ENCODE data around the gene ZNF385B. TPM values are rescaled to one million over a fixed set of nuclear protein-coding genes. Genes with fewer than 3 reads are reported as not detected.
"Not testable (repeated sequence)": the region's sequence is repeated elsewhere in the genome, so short reads cannot be mapped to it uniquely, and the experiment has no call there.

Gene ZNF385B
- total RNA-seq, 1 experiment from 2014 or later: 0.28 TPM

GRCh38 chr2:179460181-179460929 is 401.1 kb downstream of the ZNF385B start:
- CTCF ChIA-PET: no interaction called here

GRCh38 chr2:179458113-179458512 is 403.3 kb downstream of the ZNF385B start:
- H3K36me3 ChIP-seq (ENCODE audit: control insufficient read depth, insufficient read depth, low read length); POLR2A ChIA-PET; DNase-seq (ENCODE audit: low read depth, low spot score); BruUV-seq (replicated peaks); H3K27ac ChIP-seq (ENCODE audit: low read length); H3K27me3 ChIP-seq (ENCODE audit: control insufficient read depth, insufficient read depth, low read length); in situ Hi-C loops (cut with HindIII; ENCODE audit: low pct_unique_long_range_greater_than_20kb, low sequenced_read_pairs); intact Hi-C loops (cut with micrococcal nuclease; ENCODE audit: unreplicated experiment); H3K9me3 ChIP-seq (ENCODE audit: control insufficient read depth, insufficient read depth, low read depth, low read length); ATAC-seq; H3K4me3 ChIP-seq (ENCODE audit: low read depth in 2 of 2, low read length in 2 of 2); H3K4me1 ChIP-seq (ENCODE audit: control insufficient read depth, insufficient read depth, low read length); CTCF ChIA-PET: not testable (repeated sequence)

More at GRCh38 chr2:179460181-179460929, 401.1 kb downstream of the ZNF385B start:
- TF ChIP-seq POLR2AphosphoS5 (IDR thresholded peaks at IDR 0.05; ENCODE audit: low read depth, low read length): no peak
- TF ChIP-seq REST (IDR thresholded peaks at IDR 0.05; ENCODE audit: insufficient read depth in 1 of 2, low read depth in 2 of 2, low read length in 1 of 2): no peak
- no peak for TF ChIP-seq CTCF (IDR thresholded peaks at IDR 0.05)
- no peak for TF ChIP-seq SIN3A (IDR thresholded peaks at IDR 0.05; ENCODE audit: borderline replicate concordance, insufficient read depth, low read depth, low read length)
- no peak for TF ChIP-seq TCF7L2 (IDR thresholded peaks at IDR 0.05; ENCODE audit: low read depth, low read length)
- Histone ChIP-seq H3K4me3 (ENCODE audit: low read depth in 2 of 2, low read length in 2 of 2) (no peak overlapping the region), H3K27ac (ENCODE audit: low read length) (no peak overlapping the region), H3K4me1 (ENCODE audit: control insufficient read depth, insufficient read depth, low read length) (no peaks in the 10 kb centered on the region), H3K36me3 (ENCODE audit: control insufficient read depth, insufficient read depth, low read length) (no peaks in the 10 kb centered on the region), H3K27me3 (ENCODE audit: control insufficient read depth, insufficient read depth, low read length) (no peaks in the 10 kb centered on the region), H3K9me3 (ENCODE audit: control insufficient read depth, insufficient read depth, low read depth, low read length) (peaks cover 8% of the 10 kb centered on the region)
- peak; percentile 24 for DNase-seq (ENCODE audit: low read depth, low spot score)
- ATAC-seq: 0 out of 2 replicates have a peak, but pooled peaks have one; percentile 63
- no TSS peak for BruUV-seq (replicated peaks)
- POLR2A ChIA-PET: interaction anchor here (0.6 kb wide), 1 partner anchor 924 kb away, joined by 5 read pairs; no protein-coding TSS in a partner anchor
- intact Hi-C loops (cut with micrococcal nuclease; ENCODE audit: unreplicated experiment) (no loop called here), in situ Hi-C loops (cut with HindIII; ENCODE audit: low pct_unique_long_range_greater_than_20kb, low sequenced_read_pairs) (no loop called here)

- no peaks in the 10 kb centered on the region for H3K4me1 ChIP-seq (ENCODE audit: control insufficient read depth, insufficient read depth, low read length)
- intact Hi-C loops (cut with micrococcal nuclease; ENCODE audit: unreplicated experiment): no loop called here
- no peak overlapping the region for H3K4me3 ChIP-seq (ENCODE audit: low read depth in 2 of 2, low read length in 2 of 2)
- no peak overlapping the region for H3K27ac ChIP-seq (ENCODE audit: low read length)
- ChIA-PET CTCF (no interaction called here), POLR2A (no interaction called here)
- TF ChIP-seq CTCF (IDR thresholded peaks at IDR 0.05): no peak
- no peak for TF ChIP-seq REST (IDR thresholded peaks at IDR 0.05; ENCODE audit: insufficient read depth in 1 of 2, low read depth in 2 of 2, low read length in 1 of 2)
- TF ChIP-seq SIN3A (IDR thresholded peaks at IDR 0.05; ENCODE audit: borderline replicate concordance, insufficient read depth, low read depth, low read length): no peak
- no peak for TF ChIP-seq TCF7L2 (IDR thresholded peaks at IDR 0.05; ENCODE audit: low read depth, low read length)
- TF ChIP-seq POLR2AphosphoS5 (IDR thresholded peaks at IDR 0.05; ENCODE audit: low read depth, low read length): no peak
- peaks cover 8% of the 10 kb centered on the region for H3K9me3 ChIP-seq (ENCODE audit: control insufficient read depth, insufficient read depth, low read depth, low read length)
- no peaks in the 10 kb centered on the region for H3K36me3 ChIP-seq (ENCODE audit: control insufficient read depth, insufficient read depth, low read length)
- BruUV-seq (replicated peaks): no TSS peak
- no peaks in the 10 kb centered on the region for H3K27me3 ChIP-seq (ENCODE audit: control insufficient read depth, insufficient read depth, low read length)
- in situ Hi-C loops (cut with HindIII; ENCODE audit: low pct_unique_long_range_greater_than_20kb, low sequenced_read_pairs): no loop called here
- DNase-seq (ENCODE audit: low read depth, low spot score) (no peak), ATAC-seq (no peak)
Observed at GRCh38 chr2:179455824-179456223, 405.6 kb downstream of the ZNF385B start.

Measured in Panc1 (cell line).